Fibroblast of pulmonary artery (primary cell): ENCODE measurements around the gene RAPGEF5.

Source experiments
- DNase-seq: peaks from one replicate; pipeline ENCODE4 v3.0.0-alpha.2; 2010; ENCODE audit warnings: low read depth
- H3K4me3 ChIP-seq: replicated peaks from 2 replicates; pipeline ENCODE4 v1.5.1; 2011; ENCODE audit warnings: low read depth, mild to moderate bottlenecking, control low read depth, low read length, moderate library complexity
- CTCF ChIP-seq: IDR thresholded peaks from 2 replicates; pipeline ENCODE4 v1.5.1; 2011; ENCODE audit warnings: mild to moderate bottlenecking, control low read depth, low read length, inconsistent platforms; ENCODE audit errors: missing control alignments

The RAPGEF5 gene

GRCh38 chr7:22214000-22214399 is 143.0 kb downstream of the RAPGEF5 start:
- no peak for TF ChIP-seq CTCF
- no peak for DNase-seq

GRCh38 chr7:22213081-22213480 is 143.9 kb downstream of the RAPGEF5 start:
- no peak for TF ChIP-seq CTCF
- no peak overlapping the region for H3K4me3 ChIP-seq
- DNase-seq = no peak

More at GRCh38 chr7:22214000-22214399, 143.0 kb downstream of the RAPGEF5 start:
- no peak overlapping the region for H3K4me3 ChIP-seq

GRCh38 chr7:22210967-22211366 is 146.0 kb downstream of the RAPGEF5 start:
- no peak for TF ChIP-seq CTCF
- no peak for DNase-seq
- H3K4me3 ChIP-seq = no peak overlapping the region

GRCh38 chr7:22210355-22210754 is 146.6 kb downstream of the RAPGEF5 start:
- TF ChIP-seq CTCF = no peak
- DNase-seq = no peak
- no peak overlapping the region for H3K4me3 ChIP-seq

- no peak for TF ChIP-seq CTCF
- H3K4me3 ChIP-seq = no peak overlapping the region
- DNase-seq = no peak
Observed at GRCh38 chr7:22208799-22209198, 148.2 kb downstream of the RAPGEF5 start.

- DNase-seq = no peak
- H3K4me3 ChIP-seq = no peak overlapping the region
- no peak for TF ChIP-seq CTCF
Observed at GRCh38 chr7:22207724-22208225, 149.2 kb downstream of the RAPGEF5 start.

- no peak overlapping the region for H3K4me3 ChIP-seq
- TF ChIP-seq CTCF = no peak
- no peak for DNase-seq
Observed at GRCh38 chr7:22205631-22206030, 151.3 kb downstream of the RAPGEF5 start.
